GM10266 (cell line): ENCODE results near the gene ANKS1A.

Source experiments
- DNase-seq: peaks from one replicate; pipeline ENCODE4 v3.0.0; 2012; ENCODE audit errors: extremely low spot score
- TF ChIP-seq, protein P1 (sequence below): IDR thresholded peaks from 2 replicates; pipeline ENCODE4 v1.5.1; 2012; ENCODE audit warnings: mild to moderate bottlenecking, low read depth; ENCODE audit not compliant: control insufficient read depth, insufficient read depth; ENCODE audit errors: missing control alignments

The ANKS1A gene

DNA sequence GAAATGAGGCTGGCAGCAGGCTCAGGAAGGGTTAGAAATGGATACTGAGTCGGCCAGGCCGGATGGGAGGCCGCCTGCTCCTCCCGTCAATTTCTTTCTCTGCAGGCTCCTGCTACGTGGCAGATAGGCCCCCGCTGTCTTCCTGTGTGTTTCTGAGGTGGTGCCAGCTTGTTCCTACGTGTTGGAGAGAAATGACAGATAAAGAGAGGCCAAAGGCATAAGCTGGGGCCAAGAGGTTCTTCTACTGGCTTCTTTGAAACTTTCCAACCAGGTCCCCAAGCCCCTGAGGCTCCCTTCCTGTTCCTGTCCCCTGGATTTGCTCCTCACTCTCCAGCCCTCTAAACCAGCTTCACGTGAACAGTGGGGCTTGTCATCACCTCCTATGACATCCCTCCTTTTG lies 175.2 kb downstream of the ANKS1A start:
- TF ChIP-seq, protein P1, sequence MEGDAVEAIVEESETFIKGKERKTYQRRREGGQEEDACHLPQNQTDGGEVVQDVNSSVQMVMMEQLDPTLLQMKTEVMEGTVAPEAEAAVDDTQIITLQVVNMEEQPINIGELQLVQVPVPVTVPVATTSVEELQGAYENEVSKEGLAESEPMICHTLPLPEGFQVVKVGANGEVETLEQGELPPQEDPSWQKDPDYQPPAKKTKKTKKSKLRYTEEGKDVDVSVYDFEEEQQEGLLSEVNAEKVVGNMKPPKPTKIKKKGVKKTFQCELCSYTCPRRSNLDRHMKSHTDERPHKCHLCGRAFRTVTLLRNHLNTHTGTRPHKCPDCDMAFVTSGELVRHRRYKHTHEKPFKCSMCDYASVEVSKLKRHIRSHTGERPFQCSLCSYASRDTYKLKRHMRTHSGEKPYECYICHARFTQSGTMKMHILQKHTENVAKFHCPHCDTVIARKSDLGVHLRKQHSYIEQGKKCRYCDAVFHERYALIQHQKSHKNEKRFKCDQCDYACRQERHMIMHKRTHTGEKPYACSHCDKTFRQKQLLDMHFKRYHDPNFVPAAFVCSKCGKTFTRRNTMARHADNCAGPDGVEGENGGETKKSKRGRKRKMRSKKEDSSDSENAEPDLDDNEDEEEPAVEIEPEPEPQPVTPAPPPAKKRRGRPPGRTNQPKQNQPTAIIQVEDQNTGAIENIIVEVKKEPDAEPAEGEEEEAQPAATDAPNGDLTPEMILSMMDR: no peak
- no peak for DNase-seq

DNA sequence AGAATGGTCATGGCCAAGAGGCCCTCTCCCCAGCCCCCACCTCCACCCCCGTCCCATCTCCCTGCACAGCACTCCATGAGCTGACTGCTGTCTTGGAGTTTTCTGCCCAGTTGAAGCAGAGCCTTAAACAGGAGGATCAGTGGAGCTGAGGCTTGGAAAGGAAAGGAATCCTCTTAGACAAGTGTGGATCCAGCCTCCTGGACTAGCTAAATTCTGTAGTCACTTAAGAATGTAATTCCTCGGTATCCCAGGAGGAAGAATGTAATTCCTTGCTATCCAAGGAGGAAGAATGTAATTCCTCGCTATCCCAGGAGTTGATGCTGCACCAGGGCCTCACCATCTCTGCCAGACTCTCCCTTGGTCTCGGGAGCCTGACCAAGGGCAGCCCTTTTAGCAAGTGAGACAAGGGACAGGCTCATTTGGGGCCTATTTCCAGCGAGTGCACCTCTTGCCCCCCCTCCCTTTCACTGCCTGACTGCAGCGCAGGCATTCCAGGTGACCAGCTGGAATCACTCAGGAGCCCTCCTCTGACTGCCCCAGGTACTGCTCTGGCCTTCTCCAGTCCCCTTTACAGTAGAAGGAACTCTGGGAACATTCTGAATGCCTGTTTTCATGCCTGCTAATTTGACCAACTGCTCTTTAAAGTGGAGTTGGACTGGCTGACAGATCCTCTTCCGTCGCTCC lies 175.8 kb downstream of the ANKS1A start:
- TF ChIP-seq, protein P1: no peak
- DNase-seq: no peak

DNA sequence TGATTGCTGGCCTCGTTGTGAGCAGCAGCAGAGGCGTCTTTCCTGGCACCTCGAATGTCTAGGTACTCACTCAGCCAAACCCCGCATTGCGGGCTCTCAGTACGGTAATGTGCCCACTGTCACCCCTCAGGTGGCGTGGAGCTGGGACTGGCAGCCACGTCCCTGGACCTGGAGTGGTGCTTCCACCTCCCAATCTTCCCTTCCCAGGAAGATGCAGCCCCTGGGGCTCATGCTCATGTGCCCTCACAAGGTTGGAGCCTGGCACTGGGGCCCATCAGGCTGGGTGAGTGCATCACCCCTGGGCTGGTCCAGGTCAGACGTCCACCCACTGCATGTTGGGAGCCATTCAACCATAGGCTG lies 176.4 kb downstream of the ANKS1A start:
- DNase-seq: no peak
- TF ChIP-seq, protein P1: no peak

DNA sequence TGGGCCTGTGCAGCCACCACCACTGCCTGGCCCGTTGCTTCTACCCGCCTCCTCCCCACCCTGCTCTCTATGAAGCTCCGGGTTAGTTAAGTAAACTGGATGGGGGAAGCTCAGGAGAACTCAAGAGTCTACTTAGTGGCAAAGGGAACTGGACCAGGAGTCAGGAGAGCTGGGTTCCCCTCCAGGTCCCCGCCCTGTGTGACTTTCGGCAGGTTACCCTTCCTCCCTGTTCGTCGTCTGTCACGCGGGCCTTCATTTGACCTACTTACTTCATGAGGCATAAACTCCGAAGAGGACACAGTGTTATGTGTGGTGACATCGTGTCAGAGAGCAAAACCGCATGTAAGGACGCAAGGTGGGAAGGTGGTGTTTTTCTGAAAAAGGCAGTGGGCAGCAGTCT lies 176.8 kb downstream of the ANKS1A start:
- TF ChIP-seq, protein P1: no peak
- DNase-seq: no peak

DNA sequence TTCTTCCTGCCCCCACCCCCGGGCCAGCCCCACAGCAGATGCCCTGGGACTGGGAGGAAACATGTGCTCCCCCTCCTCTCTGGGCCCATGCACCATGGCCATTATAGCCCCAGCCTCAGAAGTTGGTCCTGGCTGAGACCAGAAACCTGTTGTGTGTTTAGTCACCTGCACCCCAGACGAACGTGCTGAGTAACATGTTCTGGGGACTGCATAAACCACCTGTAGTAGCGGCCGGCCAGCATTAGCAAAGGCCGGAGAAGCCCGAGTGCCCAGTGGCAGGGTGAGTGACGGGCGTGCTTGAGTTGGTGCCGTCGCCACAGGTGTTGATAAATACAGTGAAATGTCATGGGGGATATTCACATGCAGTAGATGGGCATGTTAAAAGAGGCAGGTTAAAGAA lies 178.2 kb downstream of the ANKS1A start:
- TF ChIP-seq, protein P1: no peak
- no peak for DNase-seq

DNA sequence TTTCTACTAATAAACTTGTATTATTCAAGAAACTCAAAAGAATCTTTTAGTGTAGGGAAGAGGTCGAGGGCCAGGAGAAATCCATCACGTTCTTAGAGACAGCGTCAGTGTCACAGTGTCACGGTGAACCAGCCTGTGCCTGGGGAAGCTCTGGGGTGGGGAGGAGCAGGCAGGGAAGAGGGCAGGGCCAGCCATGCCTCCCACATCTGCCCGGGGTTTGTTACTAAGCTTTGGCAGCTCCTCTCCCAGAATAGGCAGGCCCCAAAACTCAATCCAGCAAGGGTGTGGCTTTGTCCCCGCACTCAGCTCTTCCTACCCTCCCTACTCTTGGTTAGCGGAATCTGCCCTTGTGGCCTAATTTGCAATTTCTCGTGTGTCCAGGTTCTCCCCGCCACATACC lies 179.2 kb downstream of the ANKS1A start:
- TF ChIP-seq, protein P1: no peak
- DNase-seq: no peak

DNA sequence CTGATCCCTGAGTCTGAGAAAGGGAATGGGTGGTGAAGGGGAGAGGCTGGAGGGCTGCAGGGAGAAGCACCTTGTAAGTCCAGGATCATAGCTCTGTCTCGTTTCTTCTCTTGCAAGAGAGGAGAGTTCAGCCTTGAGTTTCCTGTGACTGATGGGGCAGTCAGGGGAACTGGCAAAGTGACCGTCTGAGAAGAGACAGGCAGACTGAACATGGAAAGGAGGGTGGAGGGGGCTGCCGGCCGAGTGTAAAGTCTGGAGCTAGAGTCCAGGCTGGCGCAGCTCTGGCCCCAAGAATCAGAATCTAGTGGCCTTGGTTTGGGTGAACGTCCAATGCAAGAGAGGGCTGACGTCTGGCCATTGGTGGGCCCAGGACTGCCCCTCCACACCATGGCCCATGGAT lies 179.6 kb downstream of the ANKS1A start:
- TF ChIP-seq, protein P1: no peak
- no peak for DNase-seq
